ENCODE results near the gene AKAP9. TPM values are rescaled to one million over a fixed set of nuclear protein-coding genes. Genes with fewer than 3 reads are reported as not detected.

Gene AKAP9
- total and polyA plus RNA-seq, 3 donors from 2014 or later, result 6.7 to 69.0 (median 67.3) TPM

- Histone ChIP-seq H3K27me3 (no peaks in the 10 kb centered on the region), H3K9me3 (no peaks in the 10 kb centered on the region), H3K27ac (no peak overlapping the region), H3K4me1 (peaks cover 10% of the 10 kb centered on the region), H3K36me3 (ENCODE audit: low read depth, missing control alignments) (no peaks in the 10 kb centered on the region), H3K4me3 (no peak overlapping the region)
- no peak for TF ChIP-seq POLR2A (IDR thresholded peaks at IDR 0.05)
- WGBS, 2 donors, result 70 to 88% methylated on average over 4 of the region's 4 CpGs
- intact Hi-C loops (cut with DNase I; ENCODE audit: low total_unique reads), result no loop called here
- DNase-seq, result no peak
These were observed 101.5 kb downstream of the AKAP9 start for GRCh38 chr7:92042056-92042737.

GRCh38 chr7:92043098-92043497, 102.4 kb downstream of the AKAP9 start:
- H3K36me3 ChIP-seq (ENCODE audit: low read depth, missing control alignments), result no peaks in the 10 kb centered on the region
- peaks cover 10% of the 10 kb centered on the region for H3K4me1 ChIP-seq
- 92 to 93% methylated on average over 2 of the region's 2 CpGs for WGBS, 2 donors
- H3K27me3 ChIP-seq, result no peaks in the 10 kb centered on the region
- H3K27ac ChIP-seq, result no peak overlapping the region
- intact Hi-C loops (cut with DNase I; ENCODE audit: low total_unique reads), result no loop called here
- no peaks in the 10 kb centered on the region for H3K9me3 ChIP-seq
- TF ChIP-seq POLR2A (IDR thresholded peaks at IDR 0.05), result no peak
- no peak for TF ChIP-seq CTCF (IDR thresholded peaks at IDR 0.05)
- no peak for DNase-seq
- no peak overlapping the region for H3K4me3 ChIP-seq

GRCh38 chr7:92043637-92044036, 103.0 kb downstream of the AKAP9 start:
- TF ChIP-seq CTCF (IDR thresholded peaks at IDR 0.05) (no peak), POLR2A (IDR thresholded peaks at IDR 0.05) (no peak)
- Histone ChIP-seq H3K9me3 (no peaks in the 10 kb centered on the region), H3K27me3 (no peaks in the 10 kb centered on the region), H3K27ac (peak overlapping the region in 1 of 2 donors; percentile 10), H3K36me3 (ENCODE audit: low read depth, missing control alignments) (no peaks in the 10 kb centered on the region), H3K4me1 (peaks cover 10% of the 10 kb centered on the region), H3K4me3 (no peak overlapping the region)
- DNase-seq, result no peak
- WGBS, 2 donors, result 39 to 52% methylated on average over 2 of the region's 2 CpGs
- intact Hi-C loops (cut with DNase I; ENCODE audit: low total_unique reads), result no loop called here

- no peaks in the 10 kb centered on the region for H3K27me3 ChIP-seq
- TF ChIP-seq POLR2A (IDR thresholded peaks at IDR 0.05) (no peak), CTCF (IDR thresholded peaks at IDR 0.05) (no peak)
- H3K36me3 ChIP-seq (ENCODE audit: low read depth, missing control alignments), result no peaks in the 10 kb centered on the region
- peaks cover 10% of the 10 kb centered on the region for H3K4me1 ChIP-seq
- no peaks in the 10 kb centered on the region for H3K9me3 ChIP-seq
- no peak overlapping the region for H3K4me3 ChIP-seq
- peak overlapping the region in 1 of 2 donors; percentile 10 for H3K27ac ChIP-seq
- no peak for DNase-seq
- intact Hi-C loops (cut with DNase I; ENCODE audit: low total_unique reads), result no loop called here
- 52 to 61% methylated on average over 3 of the region's 3 CpGs for WGBS, 2 donors
These were observed 103.5 kb downstream of the AKAP9 start for GRCh38 chr7:92044148-92044547.

- TF ChIP-seq POLR2A (IDR thresholded peaks at IDR 0.05) (no peak), CTCF (IDR thresholded peaks at IDR 0.05) (no peak)
- no peaks in the 10 kb centered on the region for H3K36me3 ChIP-seq (ENCODE audit: low read depth, missing control alignments)
- intact Hi-C loops (cut with DNase I; ENCODE audit: low total_unique reads), result no loop called here
- H3K4me3 ChIP-seq, result no peak overlapping the region
- peaks cover 10% of the 10 kb centered on the region for H3K4me1 ChIP-seq
- WGBS, 2 donors, result 71 to 95% methylated on average over 1 of the region's 1 CpG
- no peak for DNase-seq
- no peaks in the 10 kb centered on the region for H3K27me3 ChIP-seq
- H3K9me3 ChIP-seq, result no peaks in the 10 kb centered on the region
- no peak overlapping the region for H3K27ac ChIP-seq
These were observed 104.3 kb downstream of the AKAP9 start for GRCh38 chr7:92044940-92045339.
